ENCODE data around the gene OXSR1. TPM values are rescaled to one million over a fixed set of nuclear protein-coding genes. Genes with fewer than 3 reads are reported as not detected.

Gene OXSR1
- total RNA-seq, 2 experiments from 2014 or later = 47.5 to 48.5 TPM

GRCh38 chr3:38148311-38148882 lies 16.9 kb upstream of the OXSR1 start:
- no peak for DNase-seq
- Mint-ChIP-seq H3K36me3 (peaks cover 4% of the 10 kb centered on the region), H3K4me1 (ENCODE audit: low read depth) (peaks cover 21% of the 10 kb centered on the region), H3K9me3 (peaks cover 23% of the 10 kb centered on the region), H3K4me3 (no peak overlapping the region), H3K27me3 (no peaks in the 10 kb centered on the region), H3K27ac (no peak overlapping the region)
- CTCF ChIA-PET = no interaction called here
- intact Hi-C loops (cut with micrococcal nuclease) = no loop called here
- POLR2A ChIA-PET = no interaction called here

- Mint-ChIP-seq H3K27ac (no peak overlapping the region), H3K4me1 (ENCODE audit: low read depth) (peaks cover 28% of the 10 kb centered on the region), H3K9me3 (peaks cover 23% of the 10 kb centered on the region), H3K36me3 (peaks cover 4% of the 10 kb centered on the region), H3K4me3 (no peak overlapping the region), H3K27me3 (no peaks in the 10 kb centered on the region)
- intact Hi-C loops (cut with micrococcal nuclease) = no loop called here
- ChIA-PET CTCF (no interaction called here), POLR2A (interaction anchor here (1.0 kb wide), 1 partner anchor 12 kb away, joined by 3 read pairs; no protein-coding TSS in a partner anchor)
- no peak for DNase-seq
These were observed 15.6 kb upstream of the OXSR1 start for GRCh38 chr3:38149708-38150107.

- peaks cover 18% of the 10 kb centered on the region for H3K9me3 Mint-ChIP-seq
- no peaks in the 10 kb centered on the region for H3K27me3 Mint-ChIP-seq
- POLR2A ChIA-PET = no interaction called here
- CTCF ChIA-PET = no interaction called here
- DNase-seq = peak; percentile 28
- H3K36me3 Mint-ChIP-seq = peaks cover 4% of the 10 kb centered on the region
- H3K4me3 Mint-ChIP-seq = no peak overlapping the region
- peak overlapping the region; percentile 39 for H3K27ac Mint-ChIP-seq
- intact Hi-C loops (cut with micrococcal nuclease) = no loop called here
- H3K4me1 Mint-ChIP-seq (ENCODE audit: low read depth) = peaks cover 33% of the 10 kb centered on the region
These were observed 14.4 kb upstream of the OXSR1 start for GRCh38 chr3:38150780-38151528.

- Mint-ChIP-seq H3K9me3 (peaks cover 10% of the 10 kb centered on the region), H3K36me3 (no peaks in the 10 kb centered on the region), H3K4me3 (no peak overlapping the region), H3K27me3 (no peaks in the 10 kb centered on the region), H3K4me1 (ENCODE audit: low read depth) (peaks cover 33% of the 10 kb centered on the region), H3K27ac (peak overlapping the region; percentile 76)
- intact Hi-C loops (cut with micrococcal nuclease) = no loop called here
- ChIA-PET POLR2A (no interaction called here), CTCF (no interaction called here)
- DNase-seq = no peak
These were observed 13.6 kb upstream of the OXSR1 start for GRCh38 chr3:38151667-38152265.

- H3K36me3 Mint-ChIP-seq = no peaks in the 10 kb centered on the region
- CTCF ChIA-PET = interaction anchor here (0.6 to 1.5 kb wide), 3 partner anchors 12 to 83 kb away, joined by 3 read pairs; partner anchors contain the start of gene OXSR1
- no peak overlapping the region for H3K4me3 Mint-ChIP-seq
- peaks cover 33% of the 10 kb centered on the region for H3K4me1 Mint-ChIP-seq (ENCODE audit: low read depth)
- intact Hi-C loops (cut with micrococcal nuclease) = no loop called here
- H3K27ac Mint-ChIP-seq = no peak overlapping the region
- POLR2A ChIA-PET = interaction anchor here (1.5 to 2.7 kb wide), 2 partner anchors 12 to 75 kb away, joined by 3 to 17 read pairs; partner anchors contain the start of gene OXSR1
- H3K27me3 Mint-ChIP-seq = no peaks in the 10 kb centered on the region
- peaks cover 2% of the 10 kb centered on the region for H3K9me3 Mint-ChIP-seq
- DNase-seq = no peak
These were observed 12.7 kb upstream of the OXSR1 start for GRCh38 chr3:38152609-38153008.

GRCh38 chr3:38153221-38153620 lies 12.1 kb upstream of the OXSR1 start:
- POLR2A ChIA-PET = interaction anchor here (1.5 to 2.7 kb wide), 2 partner anchors 11 to 75 kb away, joined by 3 to 17 read pairs; partner anchors contain the start of gene OXSR1
- intact Hi-C loops (cut with micrococcal nuclease) = no loop called here
- H3K36me3 Mint-ChIP-seq = no peaks in the 10 kb centered on the region
- peaks cover 33% of the 10 kb centered on the region for H3K4me1 Mint-ChIP-seq (ENCODE audit: low read depth)
- H3K27ac Mint-ChIP-seq = no peak overlapping the region
- H3K27me3 Mint-ChIP-seq = no peaks in the 10 kb centered on the region
- no peak overlapping the region for H3K4me3 Mint-ChIP-seq
- CTCF ChIA-PET = interaction anchor here (0.6 to 1.5 kb wide), 3 partner anchors 12 to 853 kb away, joined by 3 read pairs; partner anchors contain the start of gene OXSR1
- no peaks in the 10 kb centered on the region for H3K9me3 Mint-ChIP-seq
- DNase-seq = no peak

- Mint-ChIP-seq H3K4me3 (no peak overlapping the region), H3K4me1 (ENCODE audit: low read depth) (peaks cover 33% of the 10 kb centered on the region), H3K27me3 (no peaks in the 10 kb centered on the region), H3K9me3 (no peaks in the 10 kb centered on the region), H3K36me3 (no peaks in the 10 kb centered on the region), H3K27ac (no peak overlapping the region)
- POLR2A ChIA-PET = interaction anchor here (1.5 to 2.7 kb wide), 2 partner anchors 11 to 74 kb away, joined by 3 to 17 read pairs; partner anchors contain the start of gene OXSR1
- CTCF ChIA-PET = interaction anchor here (1.3 to 1.5 kb wide), 2 partner anchors 11 to 18 kb away, joined by 3 read pairs; partner anchors contain the start of gene OXSR1
- intact Hi-C loops (cut with micrococcal nuclease) = loop anchor here (1.0 kb wide), 1 partner anchor 11 kb away; the partner anchor contains the start of gene OXSR1
- no peak for DNase-seq
These were observed 11.3 kb upstream of the OXSR1 start for GRCh38 chr3:38154033-38154494.

- peak overlapping the region; percentile 34 for H3K27ac Mint-ChIP-seq
- ChIA-PET POLR2A (interaction anchor here (2.7 kb wide), 1 partner anchor 10 kb away, joined by 17 read pairs; the partner anchor contains the start of gene OXSR1), CTCF (no interaction called here)
- H3K36me3 Mint-ChIP-seq = no peaks in the 10 kb centered on the region
- H3K4me1 Mint-ChIP-seq (ENCODE audit: low read depth) = peaks cover 33% of the 10 kb centered on the region
- DNase-seq = no peak
- H3K27me3 Mint-ChIP-seq = no peaks in the 10 kb centered on the region
- H3K9me3 Mint-ChIP-seq = no peaks in the 10 kb centered on the region
- no peak overlapping the region for H3K4me3 Mint-ChIP-seq
- intact Hi-C loops (cut with micrococcal nuclease) = loop anchor here (1.0 kb wide), 1 partner anchor 11 kb away; the partner anchor contains the start of gene OXSR1
These were observed 10.6 kb upstream of the OXSR1 start for GRCh38 chr3:38154625-38155255.

GRCh38 chr3:38155825-38156224 lies 9.5 kb upstream of the OXSR1 start:
- ChIA-PET CTCF (no interaction called here), POLR2A (no interaction called here)
- Mint-ChIP-seq H3K36me3 (no peaks in the 10 kb centered on the region), H3K9me3 (no peaks in the 10 kb centered on the region), H3K27ac (no peak overlapping the region), H3K27me3 (no peaks in the 10 kb centered on the region), H3K4me1 (ENCODE audit: low read depth) (peaks cover 30% of the 10 kb centered on the region), H3K4me3 (no peak overlapping the region)
- intact Hi-C loops (cut with micrococcal nuclease) = no loop called here
- DNase-seq = no peak

GRCh38 chr3:38157117-38157516 lies 8.2 kb upstream of the OXSR1 start:
- no peaks in the 10 kb centered on the region for H3K36me3 Mint-ChIP-seq
- H3K4me3 Mint-ChIP-seq = no peak overlapping the region
- intact Hi-C loops (cut with micrococcal nuclease) = no loop called here
- H3K27ac Mint-ChIP-seq = no peak overlapping the region
- no peaks in the 10 kb centered on the region for H3K27me3 Mint-ChIP-seq
- CTCF ChIA-PET = no interaction called here
- DNase-seq = no peak
- POLR2A ChIA-PET = interaction anchor here (2.3 kb wide), 1 partner anchor 20 kb away, joined by 6 read pairs; the partner anchor contains the start of gene ACAA1
- H3K9me3 Mint-ChIP-seq = no peaks in the 10 kb centered on the region
- peaks cover 18% of the 10 kb centered on the region for H3K4me1 Mint-ChIP-seq (ENCODE audit: low read depth)

- Mint-ChIP-seq H3K4me1 (ENCODE audit: low read depth) (peaks cover 16% of the 10 kb centered on the region), H3K27me3 (no peaks in the 10 kb centered on the region), H3K4me3 (no peak overlapping the region), H3K9me3 (no peaks in the 10 kb centered on the region), H3K36me3 (no peaks in the 10 kb centered on the region), H3K27ac (no peak overlapping the region)
- intact Hi-C loops (cut with micrococcal nuclease) = no loop called here
- POLR2A ChIA-PET = interaction anchor here (2.3 kb wide), 1 partner anchor 21 kb away, joined by 6 read pairs; the partner anchor contains the start of gene ACAA1
- DNase-seq = no peak
- CTCF ChIA-PET = no interaction called here
These were observed 7.7 kb upstream of the OXSR1 start for GRCh38 chr3:38157595-38157994.

All from activated CD4-positive, alpha-beta memory T cell treated with anti-CD3 and anti-CD28 coated beads for 36 hours (primary cell).